ENCODE data around the gene SCYGR8.

Gene SCYGR8

GRCh38 chr2:227765788-227766372, 20.2 kb downstream of the SCYGR8 start:
- DNase-seq, result no peak

- DNase-seq, result peak; percentile 18
Observed at GRCh38 chr2:227766373-227766883, 20.7 kb downstream of the SCYGR8 start.

DNA sequence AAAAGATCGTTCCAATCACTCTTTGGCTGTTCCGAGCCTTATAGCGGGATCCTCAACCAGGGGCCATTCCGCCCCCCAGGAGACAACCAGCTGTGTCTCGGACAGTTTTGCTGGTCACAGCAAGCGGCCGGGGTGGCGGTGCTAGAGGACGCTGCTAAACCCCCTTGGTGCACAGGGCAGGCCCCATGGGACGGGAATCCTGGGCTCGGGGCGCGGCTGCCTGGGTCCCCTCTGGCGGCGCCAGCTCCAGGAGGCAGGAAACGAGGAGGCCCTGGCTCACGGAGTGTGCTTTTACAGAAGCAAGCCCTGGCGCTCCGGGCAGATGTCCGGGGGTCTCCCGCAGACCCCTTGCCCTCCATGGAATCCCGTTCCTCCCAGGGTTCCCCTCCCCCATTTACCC, 22.1 kb downstream of the SCYGR8 start:
- DNase-seq, result no peak

- DNase-seq, result no peak
Observed at GRCh38 chr2:227772197-227772661, 26.5 kb downstream of the SCYGR8 start.

GRCh38 chr2:227772932-227773331, 27.2 kb downstream of the SCYGR8 start:
- DNase-seq, result no peak

- DNase-seq, result no peak
Observed at GRCh38 chr2:227774011-227774624, 28.4 kb downstream of the SCYGR8 start.

- DNase-seq, result no peak
Observed at GRCh38 chr2:227774895-227775842, 29.5 kb downstream of the SCYGR8 start.

GRCh38 chr2:227780981-227781615, 35.4 kb downstream of the SCYGR8 start:
- DNase-seq, result no peak

GRCh38 chr2:227781841-227782240, 36.1 kb downstream of the SCYGR8 start:
- DNase-seq, result no peak

DNA sequence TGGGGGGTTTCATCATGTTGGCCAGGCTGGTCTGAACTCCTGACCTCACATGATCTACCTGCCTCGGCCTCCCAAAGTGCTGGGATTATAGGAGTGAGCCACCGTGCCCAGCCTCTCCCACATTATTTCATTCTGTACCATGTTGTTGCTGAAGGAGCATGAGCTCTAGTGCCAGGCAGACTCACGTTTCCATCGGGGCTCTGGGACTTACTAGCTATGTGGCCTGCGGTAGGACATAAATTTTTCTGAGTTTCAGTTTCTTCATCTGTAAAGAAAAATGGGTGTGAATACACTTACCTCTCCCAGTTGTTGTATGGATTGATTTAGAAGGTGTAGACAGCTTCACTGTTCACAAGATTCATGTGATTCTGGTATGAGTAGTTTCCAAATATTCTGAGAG, 37.1 kb downstream of the SCYGR8 start:
- DNase-seq, result no peak

GRCh38 chr2:227783404-227784138, 37.9 kb downstream of the SCYGR8 start:
- DNase-seq, result no peak

DNA sequence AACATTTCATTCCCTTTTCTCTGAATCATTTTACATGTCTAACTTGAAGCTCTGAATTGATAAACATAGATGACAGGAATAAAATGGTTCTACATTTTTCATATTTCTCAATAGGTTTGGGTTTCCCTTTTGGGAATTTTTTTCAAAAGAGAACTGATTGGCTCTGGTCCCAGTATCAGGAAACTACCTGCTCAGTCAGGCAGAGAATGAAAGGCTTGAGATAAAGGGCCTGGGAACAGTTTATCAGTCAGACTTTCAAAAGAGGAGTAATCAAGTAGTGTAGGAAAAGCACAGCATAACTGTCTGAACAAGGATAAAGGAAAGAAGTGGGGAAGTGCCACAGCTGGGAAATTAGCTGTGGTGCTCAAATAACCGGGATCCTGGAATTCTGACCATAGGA, 39.6 kb downstream of the SCYGR8 start:
- no peak for DNase-seq

GRCh38 chr2:227788561-227789018, 42.9 kb downstream of the SCYGR8 start:
- DNase-seq, result no peak

GRCh38 chr2:227789803-227790202, 44.1 kb downstream of the SCYGR8 start:
- no peak for DNase-seq

- DNase-seq, result no peak
Observed at GRCh38 chr2:227793148-227793712, 47.5 kb downstream of the SCYGR8 start.

Data from COR-L47 (cell line).